Measurements from ENCODE around the gene CCDC85C. TPM values are rescaled to one million over a fixed set of nuclear protein-coding genes. Genes with fewer than 3 reads are reported as not detected.

The CCDC85C gene
- total and polyA plus RNA-seq, 2 experiments from 2014 or later, result 4.5 to 24.9 TPM

GRCh38 chr14:99510556-99511139 is 93.4 kb downstream of the CCDC85C start:
- peaks cover 17% of the 10 kb centered on the region for H3K4me1 Mint-ChIP-seq
- Histone ChIP-seq H3K27ac (ENCODE audit: low read depth) (peak overlapping the region; percentile 55; the same call in 1 of the 2 replicates), H3K4me2 (0 out of 2 replicates have a peak overlapping the region, but pooled peaks have one; percentile 55), H3K4me1 (ENCODE audit: insufficient read depth) (peaks cover 6% of the 10 kb centered on the region), H3K36me3 (ENCODE audit: insufficient read depth) (peaks cover 16% of the 10 kb centered on the region), H2AFZ (no peak overlapping the region), H3K4me3 (no peak overlapping the region), H3F3A (replicated peaks; ENCODE audit: low read depth) (peaks cover 7% of the 10 kb centered on the region; the same call in 1 of the 2 replicates), H3K79me2 (replicated peaks; ENCODE audit: insufficient read depth) (no peaks in the 10 kb centered on the region), H3K9me2 (ENCODE audit: insufficient read depth) (no peaks in the 10 kb centered on the region), H3K27me3 (ENCODE audit: insufficient read depth) (no peaks in the 10 kb centered on the region), H4K20me1 (replicated peaks; ENCODE audit: insufficient read depth) (peaks cover 3% of the 10 kb centered on the region; the same call in 1 of the 2 replicates)
- peaks cover 9% of the 10 kb centered on the region for H3K27me3 Mint-ChIP-seq (ENCODE audit: insufficient read depth, low read depth, poor library complexity)
- H3K4me3 Mint-ChIP-seq, result no peak overlapping the region
- TF ChIP-seq, protein P1, sequence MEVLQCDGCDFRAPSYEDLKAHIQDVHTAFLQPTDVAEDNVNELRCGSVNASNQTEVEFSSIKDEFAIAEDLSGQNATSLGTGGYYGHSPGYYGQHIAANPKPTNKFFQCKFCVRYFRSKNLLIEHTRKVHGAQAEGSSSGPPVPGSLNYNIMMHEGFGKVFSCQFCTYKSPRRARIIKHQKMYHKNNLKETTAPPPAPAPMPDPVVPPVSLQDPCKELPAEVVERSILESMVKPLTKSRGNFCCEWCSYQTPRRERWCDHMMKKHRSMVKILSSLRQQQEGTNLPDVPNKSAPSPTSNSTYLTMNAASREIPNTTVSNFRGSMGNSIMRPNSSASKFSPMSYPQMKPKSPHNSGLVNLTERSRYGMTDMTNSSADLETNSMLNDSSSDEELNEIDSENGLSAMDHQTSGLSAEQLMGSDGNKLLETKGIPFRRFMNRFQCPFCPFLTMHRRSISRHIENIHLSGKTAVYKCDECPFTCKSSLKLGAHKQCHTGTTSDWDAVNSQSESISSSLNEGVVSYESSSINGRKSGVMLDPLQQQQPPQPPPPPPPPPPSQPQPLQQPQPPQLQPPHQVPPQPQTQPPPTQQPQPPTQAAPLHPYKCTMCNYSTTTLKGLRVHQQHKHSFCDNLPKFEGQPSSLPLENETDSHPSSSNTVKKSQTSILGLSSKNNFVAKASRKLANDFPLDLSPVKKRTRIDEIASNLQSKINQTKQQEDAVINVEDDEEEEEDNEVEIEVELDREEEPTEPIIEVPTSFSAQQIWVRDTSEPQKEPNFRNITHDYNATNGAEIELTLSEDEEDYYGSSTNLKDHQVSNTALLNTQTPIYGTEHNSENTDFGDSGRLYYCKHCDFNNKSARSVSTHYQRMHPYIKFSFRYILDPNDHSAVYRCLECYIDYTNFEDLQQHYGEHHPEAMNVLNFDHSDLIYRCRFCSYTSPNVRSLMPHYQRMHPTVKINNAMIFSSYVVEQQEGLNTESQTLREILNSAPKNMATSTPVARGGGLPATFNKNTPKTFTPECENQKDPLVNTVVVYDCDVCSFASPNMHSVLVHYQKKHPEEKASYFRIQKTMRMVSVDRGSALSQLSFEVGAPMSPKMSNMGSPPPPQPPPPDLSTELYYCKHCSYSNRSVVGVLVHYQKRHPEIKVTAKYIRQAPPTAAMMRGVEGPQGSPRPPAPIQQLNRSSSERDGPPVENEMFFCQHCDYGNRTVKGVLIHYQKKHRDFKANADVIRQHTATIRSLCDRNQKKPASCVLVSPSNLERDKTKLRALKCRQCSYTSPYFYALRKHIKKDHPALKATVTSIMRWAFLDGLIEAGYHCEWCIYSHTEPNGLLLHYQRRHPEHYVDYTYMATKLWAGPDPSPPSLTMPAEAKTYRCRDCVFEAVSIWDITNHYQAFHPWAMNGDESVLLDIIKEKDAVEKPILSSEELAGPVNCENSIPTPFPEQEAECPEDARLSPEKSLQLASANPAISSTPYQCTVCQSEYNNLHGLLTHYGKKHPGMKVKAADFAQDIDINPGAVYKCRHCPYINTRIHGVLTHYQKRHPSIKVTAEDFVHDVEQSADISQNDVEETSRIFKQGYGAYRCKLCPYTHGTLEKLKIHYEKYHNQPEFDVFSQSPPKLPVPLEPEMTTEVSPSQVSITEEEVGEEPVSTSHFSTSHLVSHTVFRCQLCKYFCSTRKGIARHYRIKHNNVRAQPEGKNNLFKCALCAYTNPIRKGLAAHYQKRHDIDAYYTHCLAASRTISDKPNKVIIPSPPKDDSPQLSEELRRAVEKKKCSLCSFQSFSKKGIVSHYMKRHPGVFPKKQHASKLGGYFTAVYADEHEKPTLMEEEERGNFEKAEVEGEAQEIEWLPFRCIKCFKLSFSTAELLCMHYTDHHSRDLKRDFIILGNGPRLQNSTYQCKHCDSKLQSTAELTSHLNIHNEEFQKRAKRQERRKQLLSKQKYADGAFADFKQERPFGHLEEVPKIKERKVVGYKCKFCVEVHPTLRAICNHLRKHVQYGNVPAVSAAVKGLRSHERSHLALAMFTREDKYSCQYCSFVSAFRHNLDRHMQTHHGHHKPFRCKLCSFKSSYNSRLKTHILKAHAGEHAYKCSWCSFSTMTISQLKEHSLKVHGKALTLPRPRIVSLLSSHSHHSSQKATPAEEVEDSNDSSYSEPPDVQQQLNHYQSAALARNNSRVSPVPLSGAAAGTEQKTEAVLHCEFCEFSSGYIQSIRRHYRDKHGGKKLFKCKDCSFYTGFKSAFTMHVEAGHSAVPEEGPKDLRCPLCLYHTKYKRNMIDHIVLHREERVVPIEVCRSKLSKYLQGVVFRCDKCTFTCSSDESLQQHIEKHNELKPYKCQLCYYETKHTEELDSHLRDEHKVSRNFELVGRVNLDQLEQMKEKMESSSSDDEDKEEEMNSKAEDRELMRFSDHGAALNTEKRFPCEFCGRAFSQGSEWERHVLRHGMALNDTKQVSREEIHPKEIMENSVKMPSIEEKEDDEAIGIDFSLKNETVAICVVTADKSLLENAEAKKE (CRISPR knock-in tag; IDR thresholded peaks at IDR 0.05), result no peak
- TF ChIP-seq CREB1 (CRISPR knock-in tag; IDR thresholded peaks at IDR 0.05; ENCODE audit: low read depth) (no peak), ETS1 (IDR thresholded peaks at IDR 0.05) (no peak), JUNB (IDR thresholded peaks at IDR 0.05; ENCODE audit: unreplicated experiment) (no peak), POLR2AphosphoS5 (IDR thresholded peaks at IDR 0.05; ENCODE audit: low read depth) (no peak), EZH2 (IDR thresholded peaks at IDR 0.05; ENCODE audit: low read depth, unreplicated experiment) (no peak), STAT1 (IDR thresholded peaks at IDR 0.05; ENCODE audit: unreplicated experiment) (no peak), ZNF331 (CRISPR knock-in tag; IDR thresholded peaks at IDR 0.05; ENCODE audit: low read depth) (no peak), ZNF114 (CRISPR knock-in tag; IDR thresholded peaks at IDR 0.05) (no peak), EZH2phosphoT487 (IDR thresholded peaks at IDR 0.05; ENCODE audit: unreplicated experiment) (no peak), CTCF (conservative IDR thresholded peaks at IDR 0.05; ENCODE audit: low read depth in 2 of 2) (no peak), NANOG (IDR thresholded peaks at IDR 0.05; ENCODE audit: borderline replicate concordance) (no peak)
- TF ChIP-seq, protein P2, sequence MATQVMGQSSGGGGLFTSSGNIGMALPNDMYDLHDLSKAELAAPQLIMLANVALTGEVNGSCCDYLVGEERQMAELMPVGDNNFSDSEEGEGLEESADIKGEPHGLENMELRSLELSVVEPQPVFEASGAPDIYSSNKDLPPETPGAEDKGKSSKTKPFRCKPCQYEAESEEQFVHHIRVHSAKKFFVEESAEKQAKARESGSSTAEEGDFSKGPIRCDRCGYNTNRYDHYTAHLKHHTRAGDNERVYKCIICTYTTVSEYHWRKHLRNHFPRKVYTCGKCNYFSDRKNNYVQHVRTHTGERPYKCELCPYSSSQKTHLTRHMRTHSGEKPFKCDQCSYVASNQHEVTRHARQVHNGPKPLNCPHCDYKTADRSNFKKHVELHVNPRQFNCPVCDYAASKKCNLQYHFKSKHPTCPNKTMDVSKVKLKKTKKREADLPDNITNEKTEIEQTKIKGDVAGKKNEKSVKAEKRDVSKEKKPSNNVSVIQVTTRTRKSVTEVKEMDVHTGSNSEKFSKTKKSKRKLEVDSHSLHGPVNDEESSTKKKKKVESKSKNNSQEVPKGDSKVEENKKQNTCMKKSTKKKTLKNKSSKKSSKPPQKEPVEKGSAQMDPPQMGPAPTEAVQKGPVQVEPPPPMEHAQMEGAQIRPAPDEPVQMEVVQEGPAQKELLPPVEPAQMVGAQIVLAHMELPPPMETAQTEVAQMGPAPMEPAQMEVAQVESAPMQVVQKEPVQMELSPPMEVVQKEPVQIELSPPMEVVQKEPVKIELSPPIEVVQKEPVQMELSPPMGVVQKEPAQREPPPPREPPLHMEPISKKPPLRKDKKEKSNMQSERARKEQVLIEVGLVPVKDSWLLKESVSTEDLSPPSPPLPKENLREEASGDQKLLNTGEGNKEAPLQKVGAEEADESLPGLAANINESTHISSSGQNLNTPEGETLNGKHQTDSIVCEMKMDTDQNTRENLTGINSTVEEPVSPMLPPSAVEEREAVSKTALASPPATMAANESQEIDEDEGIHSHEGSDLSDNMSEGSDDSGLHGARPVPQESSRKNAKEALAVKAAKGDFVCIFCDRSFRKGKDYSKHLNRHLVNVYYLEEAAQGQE (IDR thresholded peaks at IDR 0.05; ENCODE audit: unreplicated experiment), result no peak
- DNase-seq (ENCODE audit: low spot score) (no peak), ATAC-seq (no peak)
- no peaks in the 10 kb centered on the region for H3K9me3 Mint-ChIP-seq
- H3K36me3 Mint-ChIP-seq (ENCODE audit: low read depth), result peaks cover 46% of the 10 kb centered on the region
- no peak overlapping the region for H3K27ac Mint-ChIP-seq
